ENCODE results near the gene GIT1. TPM values are rescaled to one million over a fixed set of nuclear protein-coding genes. Genes with fewer than 3 reads are reported as not detected.

The GIT1 gene
- total and polyA plus RNA-seq, 2 experiments from 2014 or later = 15.9 to 60.9 TPM

GRCh38 chr17:29633886-29634285 lies 44.4 kb upstream of the GIT1 start:
- H3K36me3 Mint-ChIP-seq (ENCODE audit: low read depth) = peaks cover 13% of the 10 kb centered on the region; the same call in 2 of the 3 replicates
- H3K9me2 ChIP-seq (ENCODE audit: insufficient read depth) = no peaks in the 10 kb centered on the region
- H3K9me3 Mint-ChIP-seq = no peaks in the 10 kb centered on the region
- H3K79me2 ChIP-seq (replicated peaks; ENCODE audit: insufficient read depth) = no peaks in the 10 kb centered on the region
- H3K27ac Mint-ChIP-seq = no peak overlapping the region
- H3K27ac ChIP-seq (ENCODE audit: low read depth) = no peak overlapping the region
- no peak overlapping the region for H3K4me3 ChIP-seq
- no peak for TF ChIP-seq ETS1 (IDR thresholded peaks at IDR 0.05)
- no peak for TF ChIP-seq POLR2AphosphoS5 (IDR thresholded peaks at IDR 0.05; ENCODE audit: low read depth)
- TF ChIP-seq EZH2 (IDR thresholded peaks at IDR 0.05; ENCODE audit: low read depth, unreplicated experiment) = no peak
- TF ChIP-seq CTCF (conservative IDR thresholded peaks at IDR 0.05; ENCODE audit: low read depth in 2 of 2) = no peak
- no peak for TF ChIP-seq ZNF114 (CRISPR knock-in tag; IDR thresholded peaks at IDR 0.05)
- no peak overlapping the region for H3K4me3 Mint-ChIP-seq
- no peak overlapping the region for H3K4me2 ChIP-seq
- no peaks in the 10 kb centered on the region for H3K36me3 ChIP-seq (ENCODE audit: insufficient read depth)
- no peaks in the 10 kb centered on the region for H3K27me3 Mint-ChIP-seq (ENCODE audit: insufficient read depth, low read depth, poor library complexity)
- DNase-seq (ENCODE audit: low spot score) = no peak
- no peaks in the 10 kb centered on the region; the same call in 1 of the 2 replicates for H3K4me1 ChIP-seq (ENCODE audit: insufficient read depth)
- no peaks in the 10 kb centered on the region for H4K20me1 ChIP-seq (replicated peaks; ENCODE audit: insufficient read depth)
- H3F3A ChIP-seq (replicated peaks; ENCODE audit: low read depth) = no peaks in the 10 kb centered on the region; the same call in none of the 2 replicates
- peaks cover 10% of the 10 kb centered on the region for H3K4me1 Mint-ChIP-seq
- H2AFZ ChIP-seq = no peak overlapping the region
- H3K27me3 ChIP-seq (ENCODE audit: insufficient read depth) = no peaks in the 10 kb centered on the region
- peak; percentile 60 for ATAC-seq

GRCh38 chr17:29630630-29631193 lies 41.3 kb upstream of the GIT1 start:
- Histone ChIP-seq H3K27ac (ENCODE audit: low read depth) (no peak overlapping the region), H4K20me1 (replicated peaks; ENCODE audit: insufficient read depth) (no peaks in the 10 kb centered on the region), H3K36me3 (ENCODE audit: insufficient read depth) (no peaks in the 10 kb centered on the region), H3K9me2 (ENCODE audit: insufficient read depth) (no peaks in the 10 kb centered on the region), H3K4me1 (ENCODE audit: insufficient read depth) (no peaks in the 10 kb centered on the region), H3K4me2 (no peak overlapping the region), H3F3A (replicated peaks; ENCODE audit: low read depth) (no peaks in the 10 kb centered on the region; the same call in 1 of the 2 replicates), H2AFZ (no peak overlapping the region), H3K4me3 (no peak overlapping the region), H3K79me2 (replicated peaks; ENCODE audit: insufficient read depth) (no peaks in the 10 kb centered on the region), H3K27me3 (ENCODE audit: insufficient read depth) (no peaks in the 10 kb centered on the region)
- Mint-ChIP-seq H3K27me3 (ENCODE audit: insufficient read depth, low read depth, poor library complexity) (no peaks in the 10 kb centered on the region), H3K4me3 (no peak overlapping the region), H3K4me1 (peaks cover 9% of the 10 kb centered on the region), H3K36me3 (ENCODE audit: low read depth) (peaks cover 6% of the 10 kb centered on the region; the same call in 2 of the 3 replicates), H3K9me3 (no peaks in the 10 kb centered on the region), H3K27ac (no peak overlapping the region)
- DNase-seq (ENCODE audit: low spot score) (no peak), ATAC-seq (no peak)
- TF ChIP-seq ZNF114 (CRISPR knock-in tag; IDR thresholded peaks at IDR 0.05) (no peak), CREB1 (CRISPR knock-in tag; IDR thresholded peaks at IDR 0.05; ENCODE audit: low read depth) (no peak), POLR2AphosphoS5 (IDR thresholded peaks at IDR 0.05; ENCODE audit: low read depth) (no peak), REST (IDR thresholded peaks at IDR 0.05; ENCODE audit: unreplicated experiment) (no peak), ETS1 (IDR thresholded peaks at IDR 0.05) (no peak), EZH2phosphoT487 (IDR thresholded peaks at IDR 0.05; ENCODE audit: unreplicated experiment) (no peak), JUNB (IDR thresholded peaks at IDR 0.05; ENCODE audit: unreplicated experiment) (no peak), EZH2 (IDR thresholded peaks at IDR 0.05; ENCODE audit: low read depth, unreplicated experiment) (no peak), NANOG (IDR thresholded peaks at IDR 0.05; ENCODE audit: borderline replicate concordance) (no peak), CTCF (conservative IDR thresholded peaks at IDR 0.05; ENCODE audit: low read depth in 2 of 2) (no peak)

Data from GM23338 (cell line).